Breast epithelium (tissue), 4 donors: ENCODE data around the gene RFLNA. TPM values are rescaled to one million over a fixed set of nuclear protein-coding genes. Genes with fewer than 3 reads are reported as not detected.

Source experiments
- DNase-seq, 2 donors: peaks; one replicate each; pipeline ENCODE4 v3.0.0-alpha.2; 2019; ENCODE audit warnings: low spot score in 2 of 2
- H3K27ac ChIP-seq, 2 donors: fragments of 200-600 bp; sonication (generic) in 1 of 2; one replicate each; pipeline ENCODE4 v1.5.1; 2016 to 2019; ENCODE audit warnings: mild to moderate bottlenecking in 1 of 2
- H3K27me3 ChIP-seq, 2 donors: fragments of 200-600 bp; sonication (generic) in 1 of 2; one replicate each; pipeline versions ENCODE4 v1.5.1 to v1.6.0; 2017 to 2019; ENCODE audit warnings: control low read depth in 1 of 2, mild to moderate bottlenecking in 1 of 2
- H3K36me3 ChIP-seq: fragments of 200-600 bp; one replicate; pipeline ENCODE4 v1.5.1; 2019
- H3K4me1 ChIP-seq, 2 donors: fragments of 200-600 bp; sonication (generic); one replicate each; pipeline ENCODE4 v1.5.1; 2016 to 2019; ENCODE audit warnings: control low read depth in 1 of 2
- H3K4me3 ChIP-seq, 3 donors: fragments of 200-600 bp; sonication (generic); 1 replicate in 2 of 3; 2 replicates in 1 of 3; pipeline ENCODE4 v1.5.1; 2016 to 2019; ENCODE audit warnings: mild to moderate bottlenecking in 3 of 3, moderate library complexity in 2 of 3
- H3K9me3 ChIP-seq, 2 donors: fragments of 200-600 bp; sonication (generic) in 1 of 2; one replicate each; pipeline ENCODE4 v1.5.1; 2016 to 2019; ENCODE audit warnings: control low read depth in 1 of 2
- POLR2A ChIP-seq: fragments of 450-650 bp; IDR thresholded peaks from one replicate; pipeline ENCODE4 v1.6.1; 2016; ENCODE audit warnings: antibody characterized with exemption, mild to moderate bottlenecking, moderate library complexity
- POLR2AphosphoS5 ChIP-seq, 3 donors: sonication (generic); formaldehyde crosslinking; IDR thresholded peaks; one replicate each; pipeline ENCODE4 v1.6.1; 2017; ENCODE audit warnings: antibody characterized with exemption in 3 of 3
- intact Hi-C: fragments of 100-400 bp; cut with DNase I; formaldehyde crosslinking; loops from one replicate; pipeline ENCODE4 v1.15.1; 2023; ENCODE audit warnings: low total_unique reads
- total RNA-seq, 3 donors: library from RNA; depleted of rRNA; stranded (reverse); fragments of >200 nt; gene quantifications; one replicate each; pipeline ENCODE4 v1.1.0, GENCODE V29; 2016
- TF ChIP-seq, protein P1 (sequence below), 3 donors: fragments of 450-650 bp; IDR thresholded peaks; one replicate each; pipeline ENCODE4 v1.5.1; 2016 to 2017; ENCODE audit warnings: antibody characterized with exemption in 3 of 3, mild to moderate bottlenecking in 3 of 3, moderate library complexity in 3 of 3

RFLNA gene
- total RNA-seq, 3 donors from 2014 or later: 1.3 to 11.4 TPM; not detected in 1

GRCh38 chr12:124304314-124304790 is 9.5 kb downstream of the RFLNA start:
- no peaks in the 10 kb centered on the region for H3K36me3 ChIP-seq

DNA sequence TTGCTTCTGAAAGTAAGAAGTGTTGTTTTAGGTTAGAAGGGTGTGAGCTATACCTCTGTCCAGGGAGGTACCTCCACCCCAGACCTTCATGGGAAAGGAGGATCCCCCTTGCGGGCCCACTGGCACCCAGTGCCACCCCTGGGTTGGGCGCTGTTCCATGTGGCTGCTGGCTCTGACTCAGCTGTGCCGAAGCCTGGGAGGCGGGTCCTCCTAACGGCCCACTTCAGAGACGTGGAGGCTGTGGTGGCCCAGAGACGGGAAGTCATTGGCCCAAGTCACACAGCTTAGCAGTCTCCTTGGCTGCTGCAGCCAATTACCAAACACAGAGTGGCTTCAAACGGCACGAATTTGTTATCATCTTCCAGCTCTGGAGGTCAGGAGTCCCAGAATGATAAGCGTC is 10.2 kb downstream of the RFLNA start:
- intact Hi-C loops: no loop called here
- H3K4me1 ChIP-seq: no peaks in the 10 kb centered on the region
- no peaks in the 10 kb centered on the region for H3K27me3 ChIP-seq
- no peaks in the 10 kb centered on the region for H3K9me3 ChIP-seq
- DNase-seq: no peak
- TF ChIP-seq, protein P1, sequence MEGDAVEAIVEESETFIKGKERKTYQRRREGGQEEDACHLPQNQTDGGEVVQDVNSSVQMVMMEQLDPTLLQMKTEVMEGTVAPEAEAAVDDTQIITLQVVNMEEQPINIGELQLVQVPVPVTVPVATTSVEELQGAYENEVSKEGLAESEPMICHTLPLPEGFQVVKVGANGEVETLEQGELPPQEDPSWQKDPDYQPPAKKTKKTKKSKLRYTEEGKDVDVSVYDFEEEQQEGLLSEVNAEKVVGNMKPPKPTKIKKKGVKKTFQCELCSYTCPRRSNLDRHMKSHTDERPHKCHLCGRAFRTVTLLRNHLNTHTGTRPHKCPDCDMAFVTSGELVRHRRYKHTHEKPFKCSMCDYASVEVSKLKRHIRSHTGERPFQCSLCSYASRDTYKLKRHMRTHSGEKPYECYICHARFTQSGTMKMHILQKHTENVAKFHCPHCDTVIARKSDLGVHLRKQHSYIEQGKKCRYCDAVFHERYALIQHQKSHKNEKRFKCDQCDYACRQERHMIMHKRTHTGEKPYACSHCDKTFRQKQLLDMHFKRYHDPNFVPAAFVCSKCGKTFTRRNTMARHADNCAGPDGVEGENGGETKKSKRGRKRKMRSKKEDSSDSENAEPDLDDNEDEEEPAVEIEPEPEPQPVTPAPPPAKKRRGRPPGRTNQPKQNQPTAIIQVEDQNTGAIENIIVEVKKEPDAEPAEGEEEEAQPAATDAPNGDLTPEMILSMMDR (IDR thresholded peaks at IDR 0.05): no peak
- TF ChIP-seq POLR2A (no peak), POLR2AphosphoS5 (IDR thresholded peaks at IDR 0.05) (no peak)
- H3K36me3 ChIP-seq: no peaks in the 10 kb centered on the region
- H3K27ac ChIP-seq: peak overlapping the region in 1 of 2 donors; percentile 75
- H3K4me3 ChIP-seq: no peak overlapping the region

More at GRCh38 chr12:124304314-124304790, 9.5 kb downstream of the RFLNA start:
- Histone ChIP-seq H3K9me3 (no peaks in the 10 kb centered on the region), H3K27ac (peak overlapping the region; percentile 67 to 75), H3K27me3 (no peaks in the 10 kb centered on the region), H3K4me1 (no peaks in the 10 kb centered on the region), H3K4me3 (peak overlapping the region in 1 of 3 donors; percentile 35)
- TF ChIP-seq POLR2A: no peak
- no peak for TF ChIP-seq POLR2AphosphoS5 (IDR thresholded peaks at IDR 0.05)
- TF ChIP-seq, protein P1 (IDR thresholded peaks at IDR 0.05): no peak
- DNase-seq: no peak
- intact Hi-C loops: no loop called here

DNA sequence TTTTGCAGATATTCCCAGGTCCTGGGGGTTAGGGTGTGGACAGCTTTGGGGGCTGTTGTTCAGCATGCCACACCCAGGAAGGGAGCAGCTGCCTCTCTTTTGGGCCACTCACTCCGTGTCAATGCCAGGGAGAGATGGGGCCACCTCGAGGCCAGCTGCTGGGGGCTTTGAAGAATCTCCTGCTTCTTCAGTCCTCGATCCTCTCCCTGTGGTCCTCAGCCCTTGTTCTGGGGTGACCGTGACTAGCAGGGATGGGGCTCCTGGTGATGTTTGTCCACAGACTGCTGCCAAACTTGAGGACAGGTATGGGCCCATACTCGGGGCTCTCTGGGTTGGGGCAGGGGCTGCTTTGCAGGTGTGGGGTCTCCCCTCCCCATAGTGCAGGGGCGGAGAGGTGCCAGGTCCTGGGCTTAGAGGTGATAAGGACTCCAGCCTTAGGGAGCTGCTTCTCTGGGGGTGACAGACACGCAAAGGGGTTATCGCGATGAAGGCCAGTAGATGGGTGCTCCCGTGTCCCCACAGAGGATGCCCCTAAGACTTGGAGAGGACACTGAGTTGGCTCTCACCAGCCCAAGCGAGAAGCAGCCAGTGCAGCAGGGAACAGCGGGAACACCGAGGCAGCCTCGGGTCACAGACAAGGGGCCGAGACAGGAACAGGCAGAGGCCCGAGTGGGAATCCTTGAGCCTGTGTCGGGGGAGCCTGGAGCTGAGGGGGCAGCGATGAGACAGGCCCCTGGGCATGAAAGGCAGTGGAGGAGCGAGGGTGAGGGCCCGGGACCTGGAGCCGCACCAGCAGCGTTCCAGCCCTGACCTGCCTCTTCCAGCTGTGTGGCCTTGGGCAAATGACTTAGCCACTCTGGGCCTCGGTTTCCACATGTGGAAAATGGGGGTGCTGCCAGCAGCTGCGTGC is 11.1 kb downstream of the RFLNA start:
- Histone ChIP-seq H3K4me1 (no peaks in the 10 kb centered on the region), H3K9me3 (no peaks in the 10 kb centered on the region), H3K27ac (no peak overlapping the region), H3K36me3 (no peaks in the 10 kb centered on the region), H3K27me3 (no peaks in the 10 kb centered on the region), H3K4me3 (no peak overlapping the region)
- TF ChIP-seq POLR2A: no peak
- no peak for TF ChIP-seq POLR2AphosphoS5 (IDR thresholded peaks at IDR 0.05)
- TF ChIP-seq, protein P1 (IDR thresholded peaks at IDR 0.05): no peak
- intact Hi-C loops: loop anchor here (2.0 kb wide), 1 partner anchor 113 kb away; no protein-coding TSS in a partner anchor
- no peak for DNase-seq

DNA sequence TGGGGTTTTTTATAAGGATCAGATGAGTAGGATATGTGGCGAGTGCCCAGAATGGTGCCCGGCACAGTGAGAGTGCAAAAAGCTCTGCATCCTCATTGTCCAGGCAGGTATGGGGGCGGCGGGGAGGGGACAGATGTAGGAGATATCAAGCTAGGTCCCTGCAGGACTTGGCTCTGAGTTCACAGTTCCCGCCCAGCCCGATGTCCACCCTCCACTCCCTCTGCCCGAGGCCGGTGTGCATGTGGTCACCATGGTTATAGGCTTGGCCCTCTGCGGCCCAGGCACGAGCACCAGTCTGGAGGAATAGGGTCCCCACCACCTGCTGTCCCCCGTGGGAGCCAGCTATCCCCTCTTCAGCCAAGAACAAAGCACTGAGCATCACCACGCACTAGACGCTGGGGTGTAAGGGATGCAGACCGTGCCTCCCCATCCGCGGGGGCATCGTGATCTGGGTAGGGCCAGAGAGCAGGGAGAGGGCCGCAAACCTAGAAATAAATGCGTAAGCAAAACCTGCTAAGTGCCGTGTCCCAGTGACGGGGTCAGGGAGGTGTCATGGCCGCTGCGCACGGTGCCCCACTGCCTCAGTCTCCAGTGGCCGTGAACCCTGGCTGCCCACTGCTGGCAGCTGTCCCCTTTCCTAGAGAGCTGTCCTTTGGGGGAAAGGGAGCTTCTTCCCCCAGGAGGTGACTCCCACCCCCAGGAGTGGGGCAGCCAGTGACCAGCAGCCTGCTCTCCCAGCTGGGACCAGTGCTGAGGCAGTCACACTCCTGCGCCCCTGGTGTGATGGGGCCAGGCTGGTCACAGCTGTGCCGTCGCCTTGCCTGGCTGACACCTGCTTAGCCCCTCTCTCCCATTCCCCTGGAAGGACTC is 12.0 kb downstream of the RFLNA start:
- no peak overlapping the region for H3K27ac ChIP-seq
- H3K27me3 ChIP-seq: no peaks in the 10 kb centered on the region
- no peaks in the 10 kb centered on the region for H3K4me1 ChIP-seq
- H3K9me3 ChIP-seq: no peaks in the 10 kb centered on the region
- TF ChIP-seq, protein P1 (IDR thresholded peaks at IDR 0.05): no peak
- TF ChIP-seq POLR2A: no peak
- no peak for TF ChIP-seq POLR2AphosphoS5 (IDR thresholded peaks at IDR 0.05)
- no peak for DNase-seq
- H3K36me3 ChIP-seq: no peaks in the 10 kb centered on the region
- intact Hi-C loops: loop anchor here (2.0 kb wide), 1 partner anchor 114 kb away; no protein-coding TSS in a partner anchor
- H3K4me3 ChIP-seq: no peak overlapping the region
